ENCODE data around the gene KMT2C. TPM values are rescaled to one million over a fixed set of nuclear protein-coding genes. Genes with fewer than 3 reads are reported as not detected.
"Not testable (repeated sequence)": the region's sequence is repeated elsewhere in the genome, so short reads cannot be mapped to it uniquely, and the experiment has no call there.

The KMT2C gene
- total and polyA plus RNA-seq, 8 donors, result 5.0 to 248 (median 80.1) TPM

GRCh38 chr7:152234421-152234820 lies 201.4 kb downstream of the KMT2C start:
- H3K36me3 ChIP-seq, result peaks cover 4 to 56% (median 47%) of the 10 kb centered on the region in 4 donors
- H3K27ac ChIP-seq; H3K9me3 ChIP-seq; H3K4me3 ChIP-seq; H3K4me1 ChIP-seq; H3K27me3 ChIP-seq; intact Hi-C loops (cut with DNase I; ENCODE audit: low total_unique reads); DNase-seq: not testable (repeated sequence)
- WGBS, 5 donors, result 91 to 98% (median 95%) methylated on average over 5 of the region's 5 CpGs

GRCh38 chr7:152231089-152231488 lies 204.7 kb downstream of the KMT2C start:
- peaks cover 4 to 66% (median 62%) of the 10 kb centered on the region in 4 donors for H3K36me3 ChIP-seq
- no peaks in the 10 kb centered on the region for H3K9me3 ChIP-seq
- peaks cover 0 to 6% (median 0%) of the 10 kb centered on the region in 4 donors for H3K4me1 ChIP-seq
- no peak overlapping the region for H3K27ac ChIP-seq
- intact Hi-C loops (cut with DNase I; ENCODE audit: low total_unique reads), result no loop called here
- no peak for TF ChIP-seq POLR2A (IDR thresholded peaks at IDR 0.05)
- no peak for TF ChIP-seq EP300 (IDR thresholded peaks at IDR 0.05)
- TF ChIP-seq POLR2AphosphoS5 (IDR thresholded peaks at IDR 0.05), result no peak
- no peak for TF ChIP-seq CTCF (IDR thresholded peaks at IDR 0.05)
- H3K27me3 ChIP-seq, result no peaks in the 10 kb centered on the region
- no peak overlapping the region for H3K4me3 ChIP-seq
- DNase-seq, result no peak

GRCh38 chr7:152219556-152219955 lies 216.2 kb downstream of the KMT2C start:
- 95 to 98% (median 96%) methylated on average over 5 of the region's 5 CpGs for WGBS, 5 donors
- H3K9me3 ChIP-seq; H3K4me1 ChIP-seq; intact Hi-C loops (cut with DNase I; ENCODE audit: low total_unique reads); DNase-seq; H3K27me3 ChIP-seq; H3K27ac ChIP-seq; H3K4me3 ChIP-seq: not testable (repeated sequence)
- H3K36me3 ChIP-seq, result peaks cover 11 to 80% (median 69%) of the 10 kb centered on the region in 4 donors

GRCh38 chr7:152208766-152209165 lies 227.0 kb downstream of the KMT2C start:
- H3K9me3 ChIP-seq; H3K4me1 ChIP-seq; H3K4me3 ChIP-seq; H3K27ac ChIP-seq; H3K27me3 ChIP-seq; intact Hi-C loops (cut with DNase I; ENCODE audit: low total_unique reads); DNase-seq: not testable (repeated sequence)
- 90 to 92% (median 91%) methylated on average over 7 of the region's 7 CpGs for WGBS, 5 donors
- peaks cover 1 to 49% (median 34%) of the 10 kb centered on the region in 4 donors for H3K36me3 ChIP-seq

- H3K9me3 ChIP-seq; intact Hi-C loops (cut with DNase I; ENCODE audit: low total_unique reads); H3K27me3 ChIP-seq; H3K4me1 ChIP-seq; H3K27ac ChIP-seq; H3K4me3 ChIP-seq; DNase-seq: not testable (repeated sequence)
- H3K36me3 ChIP-seq, result peaks cover 3 to 50% (median 30%) of the 10 kb centered on the region in 4 donors
Observed at GRCh38 chr7:152204417-152204816, 231.4 kb downstream of the KMT2C start.

GRCh38 chr7:152203095-152203494 lies 232.7 kb downstream of the KMT2C start:
- Histone ChIP-seq H3K9me3 (no peaks in the 10 kb centered on the region), H3K4me3 (no peak overlapping the region), H3K27ac (no peak overlapping the region), H3K27me3 (no peaks in the 10 kb centered on the region), H3K36me3 (peaks cover 11 to 63% (median 43%) of the 10 kb centered on the region in 4 donors), H3K4me1 (peaks cover 0 to 9% (median 2%) of the 10 kb centered on the region in 4 donors)
- intact Hi-C loops (cut with DNase I; ENCODE audit: low total_unique reads), result no loop called here
- 86 to 96% (median 95%) methylated on average over 3 of the region's 3 CpGs for WGBS, 5 donors
- TF ChIP-seq CTCF (IDR thresholded peaks at IDR 0.05) (no peak), EP300 (IDR thresholded peaks at IDR 0.05) (no peak), POLR2A (IDR thresholded peaks at IDR 0.05) (no peak), POLR2AphosphoS5 (IDR thresholded peaks at IDR 0.05) (no peak)
- no peak for DNase-seq

- TF ChIP-seq EP300 (IDR thresholded peaks at IDR 0.05) (no peak), POLR2AphosphoS5 (IDR thresholded peaks at IDR 0.05) (no peak)
- WGBS, 5 donors, result 76 to 89% (median 85%) methylated on average over 3 of the region's 3 CpGs
Observed at GRCh38 chr7:152202056-152202455, 233.7 kb downstream of the KMT2C start.

More at GRCh38 chr7:152202056-152202455, 233.7 kb downstream of the KMT2C start:
- intact Hi-C loops (cut with DNase I; ENCODE audit: low total_unique reads), result no loop called here
- no peak for DNase-seq
- H3K27me3 ChIP-seq, result no peaks in the 10 kb centered on the region
- H3K27ac ChIP-seq, result no peak overlapping the region
- H3K4me3 ChIP-seq, result no peak overlapping the region
- H3K4me1 ChIP-seq, result peaks cover 0 to 5% (median 0%) of the 10 kb centered on the region in 4 donors
- peaks cover 11 to 67% (median 50%) of the 10 kb centered on the region in 4 donors for H3K36me3 ChIP-seq
- no peaks in the 10 kb centered on the region for H3K9me3 ChIP-seq

All from stomach (tissue), 9 donors.